ENCODE data around the gene B4GALT1.
A peak's percentile ranks its signal among the peaks of the same experiment; 100 is the strongest.

The B4GALT1 gene

GRCh38 chr9:33109850-33110595 lies 57.1 kb downstream of the B4GALT1 start:
- H3K4me3 ChIP-seq (ENCODE audit: low read length): no peak overlapping the region
- H3K9ac ChIP-seq (ENCODE audit: low read depth, low read length): no peak overlapping the region
- peaks cover 28% of the 10 kb centered on the region for H3K4me1 ChIP-seq (ENCODE audit: control insufficient read depth, insufficient read depth, low read length)
- H3K36me3 ChIP-seq (ENCODE audit: insufficient read depth, low read length): peaks cover 40% of the 10 kb centered on the region
- H3K27me3 ChIP-seq (ENCODE audit: control insufficient read depth, insufficient read depth, low read length): no peaks in the 10 kb centered on the region
- H3K9me3 ChIP-seq (replicated peaks; ENCODE audit: low read length): no peaks in the 10 kb centered on the region
- no peak overlapping the region for H3K4me2 ChIP-seq (ENCODE audit: low read length)

- no peaks in the 10 kb centered on the region for H3K27me3 ChIP-seq (ENCODE audit: control insufficient read depth, insufficient read depth, low read length)
- H3K9ac ChIP-seq (ENCODE audit: low read depth, low read length): no peak overlapping the region
- peaks cover 33% of the 10 kb centered on the region for H3K4me1 ChIP-seq (ENCODE audit: control insufficient read depth, insufficient read depth, low read length)
- peaks cover 31% of the 10 kb centered on the region for H3K36me3 ChIP-seq (ENCODE audit: insufficient read depth, low read length)
- no peak overlapping the region for H3K4me2 ChIP-seq (ENCODE audit: low read length)
- H3K9me3 ChIP-seq (replicated peaks; ENCODE audit: low read length): no peaks in the 10 kb centered on the region
- no peak overlapping the region for H3K4me3 ChIP-seq (ENCODE audit: low read length)
Observed at GRCh38 chr9:33109097-33109496, 58.0 kb downstream of the B4GALT1 start.

- Histone ChIP-seq H3K27me3 (ENCODE audit: control insufficient read depth, insufficient read depth, low read length) (no peaks in the 10 kb centered on the region), H3K4me1 (ENCODE audit: control insufficient read depth, insufficient read depth, low read length) (peaks cover 39% of the 10 kb centered on the region), H3K9me3 (replicated peaks; ENCODE audit: low read length) (no peaks in the 10 kb centered on the region), H3K4me2 (ENCODE audit: low read length) (no peak overlapping the region), H3K9ac (ENCODE audit: low read depth, low read length) (no peak overlapping the region), H3K36me3 (ENCODE audit: insufficient read depth, low read length) (peaks cover 24% of the 10 kb centered on the region), H3K4me3 (ENCODE audit: low read length) (no peak overlapping the region)
Observed at GRCh38 chr9:33108472-33108871, 58.7 kb downstream of the B4GALT1 start.

GRCh38 chr9:33107762-33108161 lies 59.4 kb downstream of the B4GALT1 start:
- peaks cover 41% of the 10 kb centered on the region for H3K4me1 ChIP-seq (ENCODE audit: control insufficient read depth, insufficient read depth, low read length)
- H3K27me3 ChIP-seq (ENCODE audit: control insufficient read depth, insufficient read depth, low read length): no peaks in the 10 kb centered on the region
- H3K4me2 ChIP-seq (ENCODE audit: low read length): peak overlapping the region; percentile 65
- H3K36me3 ChIP-seq (ENCODE audit: insufficient read depth, low read length): peaks cover 17% of the 10 kb centered on the region
- no peaks in the 10 kb centered on the region for H3K9me3 ChIP-seq (replicated peaks; ENCODE audit: low read length)
- no peak overlapping the region for H3K4me3 ChIP-seq (ENCODE audit: low read length)
- peak overlapping the region; percentile 45 for H3K9ac ChIP-seq (ENCODE audit: low read depth, low read length)

- H3K4me3 ChIP-seq (ENCODE audit: low read length): peak overlapping the region; percentile 27
- no peaks in the 10 kb centered on the region for H3K9me3 ChIP-seq (replicated peaks; ENCODE audit: low read length)
- peaks cover 10% of the 10 kb centered on the region for H3K36me3 ChIP-seq (ENCODE audit: insufficient read depth, low read length)
- H3K4me2 ChIP-seq (ENCODE audit: low read length): peak overlapping the region; percentile 65
- peaks cover 47% of the 10 kb centered on the region for H3K4me1 ChIP-seq (ENCODE audit: control insufficient read depth, insufficient read depth, low read length)
- H3K9ac ChIP-seq (ENCODE audit: low read depth, low read length): peak overlapping the region; percentile 59
- no peaks in the 10 kb centered on the region for H3K27me3 ChIP-seq (ENCODE audit: control insufficient read depth, insufficient read depth, low read length)
Observed at GRCh38 chr9:33106827-33107621, 60.1 kb downstream of the B4GALT1 start.

GRCh38 chr9:33106372-33106771 lies 60.8 kb downstream of the B4GALT1 start:
- Histone ChIP-seq H3K4me2 (ENCODE audit: low read length) (peak overlapping the region; percentile 65), H3K9me3 (replicated peaks; ENCODE audit: low read length) (no peaks in the 10 kb centered on the region), H3K9ac (ENCODE audit: low read depth, low read length) (peak overlapping the region; percentile 59), H3K4me3 (ENCODE audit: low read length) (peak overlapping the region; percentile 24), H3K36me3 (ENCODE audit: insufficient read depth, low read length) (peaks cover 5% of the 10 kb centered on the region), H3K27me3 (ENCODE audit: control insufficient read depth, insufficient read depth, low read length) (no peaks in the 10 kb centered on the region), H3K4me1 (ENCODE audit: control insufficient read depth, insufficient read depth, low read length) (peaks cover 54% of the 10 kb centered on the region)

- peaks cover 58% of the 10 kb centered on the region for H3K4me1 ChIP-seq (ENCODE audit: control insufficient read depth, insufficient read depth, low read length)
- peaks cover 4% of the 10 kb centered on the region for H3K36me3 ChIP-seq (ENCODE audit: insufficient read depth, low read length)
- H3K4me3 ChIP-seq (ENCODE audit: low read length): peak overlapping the region; percentile 24
- no peaks in the 10 kb centered on the region for H3K27me3 ChIP-seq (ENCODE audit: control insufficient read depth, insufficient read depth, low read length)
- H3K9me3 ChIP-seq (replicated peaks; ENCODE audit: low read length): no peaks in the 10 kb centered on the region
- peak overlapping the region; percentile 59 for H3K9ac ChIP-seq (ENCODE audit: low read depth, low read length)
- H3K4me2 ChIP-seq (ENCODE audit: low read length): peak overlapping the region; percentile 65
Observed at GRCh38 chr9:33105959-33106358, 61.2 kb downstream of the B4GALT1 start.

GRCh38 chr9:33105504-33105903 lies 61.6 kb downstream of the B4GALT1 start:
- H3K36me3 ChIP-seq (ENCODE audit: insufficient read depth, low read length): no peaks in the 10 kb centered on the region
- H3K27me3 ChIP-seq (ENCODE audit: control insufficient read depth, insufficient read depth, low read length): no peaks in the 10 kb centered on the region
- H3K4me1 ChIP-seq (ENCODE audit: control insufficient read depth, insufficient read depth, low read length): peaks cover 62% of the 10 kb centered on the region

GRCh38 chr9:33104401-33104800 lies 62.7 kb downstream of the B4GALT1 start:
- no peaks in the 10 kb centered on the region for H3K36me3 ChIP-seq (ENCODE audit: insufficient read depth, low read length)
- peaks cover 62% of the 10 kb centered on the region for H3K4me1 ChIP-seq (ENCODE audit: control insufficient read depth, insufficient read depth, low read length)
- no peak overlapping the region for H3K4me3 ChIP-seq (ENCODE audit: low read length)
- no peaks in the 10 kb centered on the region for H3K27me3 ChIP-seq (ENCODE audit: control insufficient read depth, insufficient read depth, low read length)
- no peak overlapping the region for H3K4me2 ChIP-seq (ENCODE audit: low read length)
- no peaks in the 10 kb centered on the region for H3K9me3 ChIP-seq (replicated peaks; ENCODE audit: low read length)
- H3K9ac ChIP-seq (ENCODE audit: low read depth, low read length): no peak overlapping the region

More at GRCh38 chr9:33105504-33105903, 61.6 kb downstream of the B4GALT1 start:
- Histone ChIP-seq H3K9ac (ENCODE audit: low read depth, low read length) (no peak overlapping the region), H3K4me3 (ENCODE audit: low read length) (no peak overlapping the region), H3K4me2 (ENCODE audit: low read length) (peak overlapping the region; percentile 65), H3K9me3 (replicated peaks; ENCODE audit: low read length) (no peaks in the 10 kb centered on the region)

- Histone ChIP-seq H3K4me2 (ENCODE audit: low read length) (no peak overlapping the region), H3K27me3 (ENCODE audit: control insufficient read depth, insufficient read depth, low read length) (no peaks in the 10 kb centered on the region), H3K4me1 (ENCODE audit: control insufficient read depth, insufficient read depth, low read length) (peaks cover 62% of the 10 kb centered on the region), H3K36me3 (ENCODE audit: insufficient read depth, low read length) (no peaks in the 10 kb centered on the region), H3K4me3 (ENCODE audit: low read length) (no peak overlapping the region), H3K9me3 (replicated peaks; ENCODE audit: low read length) (no peaks in the 10 kb centered on the region), H3K9ac (ENCODE audit: low read depth, low read length) (no peak overlapping the region)
Observed at GRCh38 chr9:33103501-33104281, 63.4 kb downstream of the B4GALT1 start.

- H3K9ac ChIP-seq (ENCODE audit: low read depth, low read length): no peak overlapping the region
- peaks cover 59% of the 10 kb centered on the region for H3K4me1 ChIP-seq (ENCODE audit: control insufficient read depth, insufficient read depth, low read length)
- H3K9me3 ChIP-seq (replicated peaks; ENCODE audit: low read length): no peaks in the 10 kb centered on the region
- H3K4me3 ChIP-seq (ENCODE audit: low read length): no peak overlapping the region
- no peak overlapping the region for H3K4me2 ChIP-seq (ENCODE audit: low read length)
- no peaks in the 10 kb centered on the region for H3K36me3 ChIP-seq (ENCODE audit: insufficient read depth, low read length)
- H3K27me3 ChIP-seq (ENCODE audit: control insufficient read depth, insufficient read depth, low read length): no peaks in the 10 kb centered on the region
Observed at GRCh38 chr9:33102551-33103210, 64.5 kb downstream of the B4GALT1 start.
